Brain pericyte (primary cell): ENCODE results near the gene GAS2L1.

Experiments
- DNase-seq: peaks from one replicate; pipeline ENCODE4 v3.0.0-alpha.2; 2012; ENCODE audit warnings: low read depth, low spot score

The GAS2L1 gene

GRCh38 chr22:29327089-29327764 is 20.8 kb downstream of the GAS2L1 start:
- no peak for DNase-seq

- DNase-seq: no peak
Measured at GRCh38 chr22:29328055-29328454, 21.6 kb downstream of the GAS2L1 start.

DNA sequence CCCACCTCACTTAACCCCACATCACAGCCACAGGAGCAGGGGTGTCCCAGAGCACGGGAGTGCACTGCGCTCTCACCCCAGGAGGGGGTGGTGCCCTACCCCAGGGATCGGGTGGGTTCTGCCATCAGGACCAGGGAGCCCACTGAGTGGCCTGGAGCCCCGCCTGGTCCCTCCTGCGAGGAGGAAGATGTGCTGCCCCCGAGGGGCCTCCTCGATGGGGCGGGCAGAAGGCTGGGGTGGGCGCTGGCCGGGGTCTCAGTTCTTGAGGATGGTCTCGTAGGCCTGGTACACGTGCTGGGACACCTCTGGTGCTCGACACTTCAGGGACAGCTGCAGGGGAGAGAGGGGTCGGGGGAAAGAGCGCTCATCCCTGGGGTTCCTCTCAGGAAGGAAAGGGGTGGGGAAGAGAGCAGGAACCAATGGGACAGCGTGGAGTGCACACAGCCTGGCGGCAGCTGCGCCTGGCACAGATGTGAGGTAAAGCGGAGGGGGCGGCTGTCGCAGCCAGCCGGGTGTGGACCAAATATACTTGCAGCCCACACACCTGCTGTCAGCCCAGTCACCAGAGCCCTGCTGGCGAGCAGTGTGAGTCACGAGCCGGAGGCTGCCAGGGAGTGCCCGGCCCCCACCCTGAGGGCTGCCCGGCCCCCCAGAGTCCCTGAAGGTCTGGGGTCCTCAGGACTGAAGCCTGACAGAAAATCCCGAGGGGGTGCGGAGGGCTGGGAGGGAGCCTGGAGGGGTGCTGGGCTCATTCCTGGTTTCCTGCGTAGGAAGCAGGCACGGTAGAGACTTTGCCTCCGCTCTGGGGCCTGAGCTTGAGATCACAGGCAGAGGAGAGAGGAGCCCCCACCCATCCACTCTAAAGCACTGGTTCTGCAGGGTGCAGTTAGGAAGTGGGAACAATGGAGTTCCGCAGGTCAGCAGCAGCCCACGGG is 22.4 kb downstream of the GAS2L1 start:
- DNase-seq: no peak

GRCh38 chr22:29329581-29329980 is 23.1 kb downstream of the GAS2L1 start:
- DNase-seq: no peak

DNA sequence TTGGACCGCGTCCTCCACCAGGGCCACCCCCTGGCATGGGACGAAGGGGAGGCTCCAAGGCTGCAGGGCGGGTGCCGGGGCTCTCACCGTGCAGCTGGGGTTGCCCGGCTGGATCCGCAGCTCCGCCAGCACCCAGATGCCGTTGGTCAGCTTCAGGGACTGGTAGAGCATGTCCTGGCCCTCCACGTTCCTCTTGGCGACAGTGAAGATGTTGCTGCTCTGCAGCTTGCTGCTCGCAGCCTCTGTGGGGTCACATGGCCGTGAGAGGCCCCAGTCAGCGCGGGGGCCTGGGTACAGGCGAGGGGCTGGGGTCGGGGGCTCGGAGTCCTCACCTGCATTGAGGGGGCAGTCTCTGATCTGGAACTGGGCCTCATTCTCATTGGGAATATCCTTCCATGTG is 23.8 kb downstream of the GAS2L1 start:
- no peak for DNase-seq

GRCh38 chr22:29330753-29331152 is 24.3 kb downstream of the GAS2L1 start:
- no peak for DNase-seq

GRCh38 chr22:29331213-29331612 is 24.8 kb downstream of the GAS2L1 start:
- no peak for DNase-seq

- DNase-seq: no peak
Measured at GRCh38 chr22:29331658-29332300, 25.3 kb downstream of the GAS2L1 start.

- no peak for DNase-seq
Measured at GRCh38 chr22:29332886-29333496, 26.5 kb downstream of the GAS2L1 start.

GRCh38 chr22:29334148-29334547 is 27.7 kb downstream of the GAS2L1 start:
- DNase-seq: no peak

GRCh38 chr22:29334696-29335344 is 28.4 kb downstream of the GAS2L1 start:
- DNase-seq: no peak

DNA sequence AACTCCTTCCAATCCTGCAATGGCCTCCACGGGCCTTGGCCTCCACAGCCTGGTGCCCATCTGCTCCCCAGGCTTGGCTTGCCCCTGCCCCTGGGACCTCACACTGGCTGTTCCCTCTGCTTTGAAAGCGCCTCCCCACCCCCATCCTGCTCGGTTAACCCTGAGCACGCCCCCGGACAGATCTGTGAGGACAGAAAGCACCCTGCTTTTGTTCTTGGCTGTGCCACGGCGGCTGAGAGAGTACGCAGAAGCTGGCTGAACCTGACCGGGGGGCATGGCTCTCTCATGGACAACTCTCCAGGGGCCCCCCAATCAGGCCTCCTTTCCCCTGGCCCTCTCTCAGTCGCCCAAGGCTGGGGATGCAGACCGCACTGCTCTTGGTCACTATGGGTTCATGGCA is 29.2 kb downstream of the GAS2L1 start:
- DNase-seq: no peak

DNA sequence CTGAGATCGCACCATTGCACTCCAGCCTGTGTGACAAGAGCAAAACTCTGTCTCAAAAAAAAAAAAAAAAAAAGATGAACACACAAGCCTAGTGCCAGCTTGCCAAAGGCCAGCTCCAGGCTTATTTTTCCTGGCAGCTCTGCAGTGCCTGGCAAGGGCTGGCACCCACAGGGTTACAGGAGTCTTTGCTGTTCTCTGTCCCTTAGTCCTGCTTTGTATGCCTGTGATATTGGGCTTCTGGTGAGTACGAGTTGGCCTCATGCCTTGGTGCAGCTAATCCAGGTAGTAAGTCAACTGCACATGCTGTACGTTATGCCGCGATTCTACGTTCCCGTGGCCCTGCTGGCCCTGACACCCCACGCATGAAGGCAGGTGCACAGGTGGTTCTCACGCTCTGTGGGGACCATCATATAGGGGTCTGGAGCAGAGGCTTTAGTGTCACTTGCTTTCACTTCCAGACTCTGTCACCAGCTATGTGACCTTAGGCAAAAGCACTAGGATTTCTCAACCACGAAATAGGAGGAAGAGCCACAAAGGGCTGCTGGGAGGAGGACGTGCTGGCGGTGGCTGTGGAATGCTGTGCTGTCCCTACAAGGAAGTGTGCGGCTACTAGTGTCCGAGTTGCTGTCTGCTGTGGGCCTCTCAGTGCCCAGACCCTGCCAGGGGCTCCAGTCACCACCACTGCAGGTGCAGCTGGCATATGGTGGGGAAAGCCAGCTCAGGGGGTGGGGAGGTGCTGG is 30.5 kb downstream of the GAS2L1 start:
- DNase-seq: no peak

DNA sequence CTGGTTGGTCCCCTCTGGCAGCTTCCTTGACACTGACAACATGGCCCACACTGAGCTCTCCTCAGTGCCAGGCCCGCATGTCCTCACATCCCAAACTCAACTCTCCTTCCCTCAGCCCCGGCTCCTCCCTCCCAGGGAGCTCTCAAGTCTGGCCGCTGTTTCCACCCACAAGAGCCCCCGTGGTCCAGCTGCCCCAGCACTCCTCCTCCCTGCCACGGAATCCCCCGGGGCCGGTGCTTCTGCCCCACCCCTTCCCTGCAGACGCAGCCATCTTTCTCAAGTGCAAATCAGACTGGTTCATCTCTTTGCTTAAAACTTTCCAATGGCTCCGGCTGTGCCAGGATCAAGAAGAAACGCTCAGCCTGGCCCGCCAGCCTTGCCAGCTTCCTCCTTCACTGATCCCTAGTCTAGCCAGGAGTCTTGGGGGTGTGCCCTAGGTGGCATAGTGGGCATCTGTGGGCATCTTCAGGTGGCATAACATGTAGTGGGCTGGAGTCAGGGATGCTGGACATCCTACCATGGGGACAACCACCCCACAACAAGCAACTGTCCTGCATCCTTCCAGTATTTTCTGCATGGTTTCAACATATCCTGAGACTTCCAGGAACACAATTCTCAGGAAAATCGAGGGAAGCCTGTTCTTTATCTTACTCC is 31.3 kb downstream of the GAS2L1 start:
- DNase-seq: no peak

- no peak for DNase-seq
Measured at GRCh38 chr22:29338398-29338797, 31.9 kb downstream of the GAS2L1 start.

- DNase-seq: no peak
Measured at GRCh38 chr22:29339381-29340235, 33.2 kb downstream of the GAS2L1 start.

GRCh38 chr22:29340566-29340965 is 34.1 kb downstream of the GAS2L1 start:
- DNase-seq: no peak

- no peak for DNase-seq
Measured at GRCh38 chr22:29341056-29341848, 34.8 kb downstream of the GAS2L1 start.

GRCh38 chr22:29341849-29342127 is 35.3 kb downstream of the GAS2L1 start:
- no peak for DNase-seq
